HG02884 (cell line): ENCODE measurements around the gene PDE3A.
"Not testable (repeated sequence)": the region's sequence is repeated elsewhere in the genome, so short reads cannot be mapped to it uniquely, and the experiment has no call there.

Source experiments
- ATAC-seq: cut with Tn5 transposase; IDR thresholded peaks from one replicate; pipeline ENCODE4 v1.9.1; 2021; ENCODE audit warnings: mild to moderate bottlenecking, moderate library complexity; ENCODE audit not compliant: unreplicated experiment

Gene PDE3A

GRCh38 chr12:20368114-20368650 is at the start of gene PDE3A:
Gene PDE3A, plus strand, starts transcription at chr12:20368537. Its CDS starts 748 bp downstream, at chr12:20369285.
- no peak for ATAC-seq

- ATAC-seq = no peak
Measured at GRCh38 chr12:20319366-20319765, 49.0 kb upstream of the PDE3A start.

GRCh38 chr12:20320552-20320951 is 47.8 kb upstream of the PDE3A start:
- ATAC-seq = no peak

- not testable (repeated sequence) for ATAC-seq
Measured at GRCh38 chr12:20330826-20331505, 37.4 kb upstream of the PDE3A start.

GRCh38 chr12:20339060-20339459 is 29.3 kb upstream of the PDE3A start:
- no peak for ATAC-seq

- no peak for ATAC-seq
Measured at GRCh38 chr12:20342111-20342510, 26.2 kb upstream of the PDE3A start.

- ATAC-seq = no peak
Measured at GRCh38 chr12:20345866-20346265, 22.5 kb upstream of the PDE3A start.

GRCh38 chr12:20350026-20350425 is 18.3 kb upstream of the PDE3A start:
- no peak for ATAC-seq

GRCh38 chr12:20350495-20350894 is 17.8 kb upstream of the PDE3A start:
- ATAC-seq = no peak

GRCh38 chr12:20351406-20351805 is 16.9 kb upstream of the PDE3A start:
- no peak for ATAC-seq

- ATAC-seq = no peak
Measured at GRCh38 chr12:20356048-20356447, 12.3 kb upstream of the PDE3A start.

- no peak for ATAC-seq
Measured at GRCh38 chr12:20360407-20360806, 7.9 kb upstream of the PDE3A start.

GRCh38 chr12:20361416-20361815 is 6.9 kb upstream of the PDE3A start:
- no peak for ATAC-seq

GRCh38 chr12:20364501-20364900 is 3.8 kb upstream of the PDE3A start:
- no peak for ATAC-seq

GRCh38 chr12:20366776-20367409 is 1.4 kb upstream of the PDE3A start:
- no peak for ATAC-seq

GRCh38 chr12:20367583-20368113 is 689 bp upstream of the PDE3A start:
- no peak for ATAC-seq

GRCh38 chr12:20368651-20369304 is 441 bp downstream of the PDE3A start:
- no peak for ATAC-seq

GRCh38 chr12:20369305-20370013 is 1.1 kb downstream of the PDE3A start:
- ATAC-seq = no peak

GRCh38 chr12:20370014-20370386 is 1.7 kb downstream of the PDE3A start:
- ATAC-seq = no peak

- ATAC-seq = no peak
Measured at GRCh38 chr12:20370866-20371519, 2.7 kb downstream of the PDE3A start.
